ENCODE data around the gene FUT4. TPM values are rescaled to one million over a fixed set of nuclear protein-coding genes. Genes with fewer than 3 reads are reported as not detected.
"Not testable (repeated sequence)": the region's sequence is repeated elsewhere in the genome, so short reads cannot be mapped to it uniquely, and the experiment has no call there.

Gene FUT4
- total RNA-seq: 4.3 and 4.5 TPM in 2 replicates

- DNase-seq (ENCODE audit: low read depth): peak; percentile 83
- no peak for TF ChIP-seq CTCF (IDR thresholded peaks at IDR 0.05; ENCODE audit: insufficient read depth, low read depth, low read length)
- peak within 1 kb of the TSS; percentile 62 for H3K4me3 ChIP-seq (ENCODE audit: low read depth, low read length)
These were observed at the start of gene FUT4 for GRCh38 chr11:94543695-94544645. Gene FUT4, plus strand, starts transcription at chr11:94543921. Its CDS starts 213 bp downstream, at chr11:94544134.

GRCh38 chr11:94494126-94494680 is 49.5 kb upstream of the FUT4 start:
- DNase-seq (ENCODE audit: low read depth): peak; percentile 12
- no peak for TF ChIP-seq CTCF (IDR thresholded peaks at IDR 0.05; ENCODE audit: insufficient read depth, low read depth, low read length)
- peak overlapping the region; percentile 87 for H3K4me3 ChIP-seq (ENCODE audit: low read depth, low read length)

- no peak overlapping the region for H3K4me3 ChIP-seq (ENCODE audit: low read depth, low read length)
- no peak for TF ChIP-seq CTCF (IDR thresholded peaks at IDR 0.05; ENCODE audit: insufficient read depth, low read depth, low read length)
- no peak for DNase-seq (ENCODE audit: low read depth)
These were observed 43.5 kb upstream of the FUT4 start for GRCh38 chr11:94500181-94500580.

- no peak for DNase-seq (ENCODE audit: low read depth)
- TF ChIP-seq CTCF (IDR thresholded peaks at IDR 0.05; ENCODE audit: insufficient read depth, low read depth, low read length): no peak
- H3K4me3 ChIP-seq (ENCODE audit: low read depth, low read length): no peak overlapping the region
These were observed 42.2 kb upstream of the FUT4 start for GRCh38 chr11:94501522-94501921.

- H3K4me3 ChIP-seq (ENCODE audit: low read depth, low read length): no peak overlapping the region
- TF ChIP-seq CTCF (IDR thresholded peaks at IDR 0.05; ENCODE audit: insufficient read depth, low read depth, low read length): peak; percentile 65
- DNase-seq (ENCODE audit: low read depth): peak; percentile 66
These were observed 38.9 kb upstream of the FUT4 start for GRCh38 chr11:94504689-94505293.

GRCh38 chr11:94506513-94506912 is 37.2 kb upstream of the FUT4 start:
- H3K4me3 ChIP-seq (ENCODE audit: low read depth, low read length); DNase-seq (ENCODE audit: low read depth): not testable (repeated sequence)

GRCh38 chr11:94507485-94507884 is 36.2 kb upstream of the FUT4 start:
- no peak for DNase-seq (ENCODE audit: low read depth)
- H3K4me3 ChIP-seq (ENCODE audit: low read depth, low read length): no peak overlapping the region
- TF ChIP-seq CTCF (IDR thresholded peaks at IDR 0.05; ENCODE audit: insufficient read depth, low read depth, low read length): no peak
